Naive B cell (primary cell): ENCODE data around the gene PHTF2. TPM values are rescaled to one million over a fixed set of nuclear protein-coding genes. Genes with fewer than 3 reads are reported as not detected.
"Not testable (repeated sequence)": the region's sequence is repeated elsewhere in the genome, so short reads cannot be mapped to it uniquely, and the experiment has no call there.

Experiments
- ATAC-seq, 2 donors: fragments of 150-1000 bp; cut with Tn5 transposase; 2 replicates each; pipeline ENCODE4 v1.10.0; 2021; ENCODE audit warnings: low read depth in 2 of 2, mild to moderate bottlenecking in 2 of 2, moderate library complexity in 2 of 2
- DNase-seq: peaks from one replicate; pipeline ENCODE4 v3.0.0; 2022
- H3K27ac Mint-ChIP-seq, 6 donors: one replicate each; pipeline ENCODE4 v1.8.0; 2020 to 2022; ENCODE audit warnings: mild to moderate bottlenecking in 6 of 6, mixed read lengths in 6 of 6, moderate library complexity in 5 of 6, inconsistent platforms in 2 of 6
- H3K27me3 Mint-ChIP-seq, 3 donors: one replicate each; pipeline ENCODE4 v1.8.0; 2021 to 2022; ENCODE audit warnings: mixed read lengths in 3 of 3, mild to moderate bottlenecking in 1 of 3
- H3K36me3 Mint-ChIP-seq, 2 donors: one replicate each; pipeline ENCODE4 v1.8.0; 2020 to 2022; ENCODE audit warnings: mixed read lengths in 2 of 2, inconsistent platforms in 1 of 2, mild to moderate bottlenecking in 1 of 2
- H3K4me1 Mint-ChIP-seq, 3 donors: one replicate each; pipeline ENCODE4 v1.8.0; 2020 to 2022; ENCODE audit warnings: mixed read lengths in 3 of 3, inconsistent platforms in 1 of 3, mild to moderate bottlenecking in 1 of 3, moderate library complexity in 1 of 3
- H3K4me3 Mint-ChIP-seq, 8 donors: one replicate each; pipeline ENCODE4 v1.8.0; 2020 to 2022; ENCODE audit warnings: mild to moderate bottlenecking in 8 of 8, mixed read lengths in 8 of 8, moderate library complexity in 8 of 8, inconsistent platforms in 2 of 8
- H3K9me3 Mint-ChIP-seq, 7 donors: one replicate each; pipeline ENCODE4 v1.8.0; 2020 to 2022; ENCODE audit warnings: mixed read lengths in 7 of 7, mild to moderate bottlenecking in 5 of 7, inconsistent platforms in 2 of 7, moderate library complexity in 1 of 7
- polyA plus RNA-seq, 6 donors: library from polyadenylated mRNA; unstranded; fragments of 300-500 nt; fragmentation: Illumina TruSeq; gene quantifications; one replicate each; pipeline ENCODE4 v1.2.3, GENCODE V29; 2021; ENCODE audit warnings: low read depth in 6 of 6

The PHTF2 gene
- polyA plus RNA-seq, 6 donors from 2014 or later, result 14.7 to 34.0 (median 23.8) TPM

- not testable (repeated sequence) for H3K9me3 Mint-ChIP-seq, H3K27me3 Mint-ChIP-seq, DNase-seq, H3K4me3 Mint-ChIP-seq, ATAC-seq
- peaks cover 11 to 21% of the 10 kb centered on the region in 2 donors for H3K36me3 Mint-ChIP-seq
- H3K27ac Mint-ChIP-seq, result peak overlapping the region in 2 of 6 donors; percentile 38 to 63
- peaks cover 41 to 55% (median 53%) of the 10 kb centered on the region in 3 donors for H3K4me1 Mint-ChIP-seq
Measured at GRCh38 chr7:77873416-77874327, 75.1 kb downstream of the PHTF2 start.

GRCh38 chr7:77877791-77878190 is 79.2 kb downstream of the PHTF2 start:
- Mint-ChIP-seq H3K27ac (peak overlapping the region in 2 of 6 donors; percentile 51 to 72), H3K27me3 (no peaks in the 10 kb centered on the region), H3K9me3 (no peaks in the 10 kb centered on the region), H3K36me3 (peaks cover 5 to 15% of the 10 kb centered on the region in 2 donors), H3K4me3 (no peak overlapping the region), H3K4me1 (peaks cover 42 to 57% (median 45%) of the 10 kb centered on the region in 3 donors)
- DNase-seq (no peak), ATAC-seq (no peak)

- H3K4me3 Mint-ChIP-seq, result no peak overlapping the region
- H3K36me3 Mint-ChIP-seq, result peaks cover 5 to 15% of the 10 kb centered on the region in 2 donors
- no peaks in the 10 kb centered on the region for H3K27me3 Mint-ChIP-seq
- no peak for DNase-seq
- no peak overlapping the region for H3K27ac Mint-ChIP-seq
- H3K9me3 Mint-ChIP-seq, result no peaks in the 10 kb centered on the region
- no peak for ATAC-seq
- H3K4me1 Mint-ChIP-seq, result peaks cover 39 to 56% (median 40%) of the 10 kb centered on the region in 3 donors
Measured at GRCh38 chr7:77878500-77878899, 79.9 kb downstream of the PHTF2 start.

GRCh38 chr7:77879272-77879671 is 80.7 kb downstream of the PHTF2 start:
- ATAC-seq (no peak), DNase-seq (no peak)
- H3K27me3 Mint-ChIP-seq, result no peaks in the 10 kb centered on the region
- H3K4me3 Mint-ChIP-seq, result peak overlapping the region in 1 of 8 donors; percentile 16
- peak overlapping the region in 4 of 6 donors; percentile 39 to 91 (median 61) for H3K27ac Mint-ChIP-seq
- H3K36me3 Mint-ChIP-seq, result peaks cover 5 to 15% of the 10 kb centered on the region in 2 donors
- no peaks in the 10 kb centered on the region for H3K9me3 Mint-ChIP-seq
- H3K4me1 Mint-ChIP-seq, result peaks cover 35 to 54% (median 38%) of the 10 kb centered on the region in 3 donors

- Mint-ChIP-seq H3K36me3 (peaks cover 5 to 15% of the 10 kb centered on the region in 2 donors), H3K27ac (no peak overlapping the region), H3K4me3 (no peak overlapping the region), H3K4me1 (peaks cover 41 to 60% (median 46%) of the 10 kb centered on the region in 3 donors), H3K27me3 (no peaks in the 10 kb centered on the region), H3K9me3 (no peaks in the 10 kb centered on the region)
- ATAC-seq, result no peak
- no peak for DNase-seq
Measured at GRCh38 chr7:77881871-77882270, 83.3 kb downstream of the PHTF2 start.

GRCh38 chr7:77885155-77885554 is 86.6 kb downstream of the PHTF2 start:
- Mint-ChIP-seq H3K4me1 (peaks cover 34 to 77% (median 47%) of the 10 kb centered on the region in 3 donors), H3K4me3 (peak overlapping the region in 1 of 8 donors; percentile 30), H3K27ac (peak overlapping the region in 2 of 6 donors; percentile 81 to 90), H3K27me3 (no peaks in the 10 kb centered on the region), H3K36me3 (peaks cover 7 to 13% of the 10 kb centered on the region in 2 donors), H3K9me3 (no peaks in the 10 kb centered on the region)
- DNase-seq (no peak), ATAC-seq (no peak)

GRCh38 chr7:77887567-77887966 is 89.0 kb downstream of the PHTF2 start:
- H3K4me1 Mint-ChIP-seq, result peaks cover 27 to 65% (median 52%) of the 10 kb centered on the region in 3 donors
- H3K27ac Mint-ChIP-seq, result peak overlapping the region in 2 of 6 donors; percentile 25 to 37
- H3K36me3 Mint-ChIP-seq, result peaks cover 0 to 4% of the 10 kb centered on the region in 2 donors
- ATAC-seq, result no peak
- no peaks in the 10 kb centered on the region for H3K9me3 Mint-ChIP-seq
- H3K27me3 Mint-ChIP-seq, result no peaks in the 10 kb centered on the region
- no peak for DNase-seq
- no peak overlapping the region for H3K4me3 Mint-ChIP-seq

GRCh38 chr7:77888998-77889397 is 90.4 kb downstream of the PHTF2 start:
- H3K27me3 Mint-ChIP-seq, result no peaks in the 10 kb centered on the region
- DNase-seq (no peak), ATAC-seq (no peak)
- no peak overlapping the region for H3K4me3 Mint-ChIP-seq
- H3K27ac Mint-ChIP-seq, result peak overlapping the region in 2 of 6 donors; percentile 20 to 47
- H3K36me3 Mint-ChIP-seq, result peaks cover 0 to 4% of the 10 kb centered on the region in 2 donors
- H3K4me1 Mint-ChIP-seq, result peaks cover 27 to 54% (median 49%) of the 10 kb centered on the region in 3 donors
- no peaks in the 10 kb centered on the region for H3K9me3 Mint-ChIP-seq

- DNase-seq, result no peak
- H3K9me3 Mint-ChIP-seq, result no peaks in the 10 kb centered on the region
- H3K36me3 Mint-ChIP-seq, result peaks cover 0 to 4% of the 10 kb centered on the region in 2 donors
Measured at GRCh38 chr7:77893813-77894212, 95.2 kb downstream of the PHTF2 start.

GRCh38 chr7:77894574-77895091 is 96.1 kb downstream of the PHTF2 start:
- H3K27me3 Mint-ChIP-seq, result no peaks in the 10 kb centered on the region
- no peak overlapping the region for H3K4me3 Mint-ChIP-seq
- peaks cover 0 to 4% of the 10 kb centered on the region in 2 donors for H3K36me3 Mint-ChIP-seq
- DNase-seq, result no peak
- no peak overlapping the region for H3K27ac Mint-ChIP-seq
- peaks cover 12 to 17% (median 16%) of the 10 kb centered on the region in 3 donors for H3K4me1 Mint-ChIP-seq
- ATAC-seq, result no peak
- H3K9me3 Mint-ChIP-seq, result no peaks in the 10 kb centered on the region

More at GRCh38 chr7:77893813-77894212, 95.2 kb downstream of the PHTF2 start:
- peaks cover 16 to 22% (median 21%) of the 10 kb centered on the region in 3 donors for H3K4me1 Mint-ChIP-seq
- no peak for ATAC-seq
- no peak overlapping the region for H3K4me3 Mint-ChIP-seq
- no peak overlapping the region for H3K27ac Mint-ChIP-seq
- H3K27me3 Mint-ChIP-seq, result no peaks in the 10 kb centered on the region

GRCh38 chr7:77895905-77896304 is 97.3 kb downstream of the PHTF2 start:
- no peak overlapping the region for H3K4me3 Mint-ChIP-seq
- no peak overlapping the region for H3K27ac Mint-ChIP-seq
- no peaks in the 10 kb centered on the region for H3K9me3 Mint-ChIP-seq
- ATAC-seq, result no peak
- no peaks in the 10 kb centered on the region for H3K27me3 Mint-ChIP-seq
- no peaks in the 10 kb centered on the region for H3K36me3 Mint-ChIP-seq
- no peak for DNase-seq
- peaks cover 14 to 19% (median 16%) of the 10 kb centered on the region in 3 donors for H3K4me1 Mint-ChIP-seq

- H3K36me3 Mint-ChIP-seq, result no peaks in the 10 kb centered on the region
- ATAC-seq, result no peak
- no peak overlapping the region for H3K4me3 Mint-ChIP-seq
- no peak for DNase-seq
- no peak overlapping the region for H3K27ac Mint-ChIP-seq
- no peaks in the 10 kb centered on the region for H3K27me3 Mint-ChIP-seq
- H3K9me3 Mint-ChIP-seq, result no peaks in the 10 kb centered on the region
- peaks cover 5 to 8% (median 8%) of the 10 kb centered on the region in 3 donors for H3K4me1 Mint-ChIP-seq
Measured at GRCh38 chr7:77897004-77897547, 98.5 kb downstream of the PHTF2 start.

- H3K9me3 Mint-ChIP-seq, result no peaks in the 10 kb centered on the region
- H3K27me3 Mint-ChIP-seq, result no peaks in the 10 kb centered on the region
- peaks cover 11 to 17% (median 11%) of the 10 kb centered on the region in 3 donors for H3K4me1 Mint-ChIP-seq
- H3K4me3 Mint-ChIP-seq, result no peak overlapping the region
- ATAC-seq, result no peak
- H3K27ac Mint-ChIP-seq, result peak overlapping the region in 3 of 6 donors; percentile 77 to 92 (median 79)
- H3K36me3 Mint-ChIP-seq, result no peaks in the 10 kb centered on the region
- DNase-seq, result no peak
Measured at GRCh38 chr7:77899516-77899915, 100.9 kb downstream of the PHTF2 start.
